Loucy (cell line): Measurements from ENCODE around the gene ZNF79.

Experiments
- EZH2phosphoT487 ChIP-seq: fragments of 200-600 bp; IDR thresholded peaks from 2 replicates; pipeline ENCODE4 v1.6.1; 2018; ENCODE audit warnings: antibody characterized with exemption, mild to moderate bottlenecking, moderate library complexity, borderline replicate concordance
- TF ChIP-seq, protein P1 (sequence below): fragments of 200-600 bp; sonication (generic); conservative IDR thresholded peaks from 2 replicates; pipeline ENCODE4 v1.5.1; 2014; ENCODE audit warnings: mild to moderate bottlenecking, antibody characterized with exemption, low read length

DNA sequence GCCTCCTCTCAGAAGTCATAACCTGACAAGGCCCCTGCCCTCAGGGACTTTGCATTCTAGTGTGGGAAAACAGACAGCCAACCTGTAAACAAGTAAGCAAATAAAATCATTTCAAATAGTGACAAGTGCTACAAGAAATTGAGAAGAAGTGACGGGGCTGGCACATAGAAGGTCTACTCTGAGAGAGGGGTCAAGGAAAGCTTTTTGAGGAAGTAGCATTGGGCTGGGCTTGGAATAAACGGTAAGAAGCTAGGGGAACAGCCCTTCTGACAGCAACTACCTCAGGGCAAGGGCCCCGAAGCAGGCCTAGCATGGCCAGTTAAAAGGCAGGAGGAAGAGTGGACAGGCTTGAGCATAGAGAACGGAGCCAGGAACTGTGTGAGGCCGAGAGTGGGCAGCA lies 32.0 kb upstream of the ZNF79 start:
- TF ChIP-seq, protein P1, sequence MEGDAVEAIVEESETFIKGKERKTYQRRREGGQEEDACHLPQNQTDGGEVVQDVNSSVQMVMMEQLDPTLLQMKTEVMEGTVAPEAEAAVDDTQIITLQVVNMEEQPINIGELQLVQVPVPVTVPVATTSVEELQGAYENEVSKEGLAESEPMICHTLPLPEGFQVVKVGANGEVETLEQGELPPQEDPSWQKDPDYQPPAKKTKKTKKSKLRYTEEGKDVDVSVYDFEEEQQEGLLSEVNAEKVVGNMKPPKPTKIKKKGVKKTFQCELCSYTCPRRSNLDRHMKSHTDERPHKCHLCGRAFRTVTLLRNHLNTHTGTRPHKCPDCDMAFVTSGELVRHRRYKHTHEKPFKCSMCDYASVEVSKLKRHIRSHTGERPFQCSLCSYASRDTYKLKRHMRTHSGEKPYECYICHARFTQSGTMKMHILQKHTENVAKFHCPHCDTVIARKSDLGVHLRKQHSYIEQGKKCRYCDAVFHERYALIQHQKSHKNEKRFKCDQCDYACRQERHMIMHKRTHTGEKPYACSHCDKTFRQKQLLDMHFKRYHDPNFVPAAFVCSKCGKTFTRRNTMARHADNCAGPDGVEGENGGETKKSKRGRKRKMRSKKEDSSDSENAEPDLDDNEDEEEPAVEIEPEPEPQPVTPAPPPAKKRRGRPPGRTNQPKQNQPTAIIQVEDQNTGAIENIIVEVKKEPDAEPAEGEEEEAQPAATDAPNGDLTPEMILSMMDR: no peak
- TF ChIP-seq EZH2phosphoT487: no peak
